NOMO-1 treated with dmso at 0.1 percent for 144 hours (cell line): ENCODE measurements around the gene CCDC82.

ENCODE experiments used
- DNase-seq: peaks from one replicate; lab custom pipeline; 2025; ENCODE audit not compliant: unreplicated experiment; lab: John Stamatoyannopoulos, UW

Gene CCDC82

GRCh38 chr11:96307776-96308140 lies 82.0 kb downstream of the CCDC82 start:
- no peak for DNase-seq

DNA sequence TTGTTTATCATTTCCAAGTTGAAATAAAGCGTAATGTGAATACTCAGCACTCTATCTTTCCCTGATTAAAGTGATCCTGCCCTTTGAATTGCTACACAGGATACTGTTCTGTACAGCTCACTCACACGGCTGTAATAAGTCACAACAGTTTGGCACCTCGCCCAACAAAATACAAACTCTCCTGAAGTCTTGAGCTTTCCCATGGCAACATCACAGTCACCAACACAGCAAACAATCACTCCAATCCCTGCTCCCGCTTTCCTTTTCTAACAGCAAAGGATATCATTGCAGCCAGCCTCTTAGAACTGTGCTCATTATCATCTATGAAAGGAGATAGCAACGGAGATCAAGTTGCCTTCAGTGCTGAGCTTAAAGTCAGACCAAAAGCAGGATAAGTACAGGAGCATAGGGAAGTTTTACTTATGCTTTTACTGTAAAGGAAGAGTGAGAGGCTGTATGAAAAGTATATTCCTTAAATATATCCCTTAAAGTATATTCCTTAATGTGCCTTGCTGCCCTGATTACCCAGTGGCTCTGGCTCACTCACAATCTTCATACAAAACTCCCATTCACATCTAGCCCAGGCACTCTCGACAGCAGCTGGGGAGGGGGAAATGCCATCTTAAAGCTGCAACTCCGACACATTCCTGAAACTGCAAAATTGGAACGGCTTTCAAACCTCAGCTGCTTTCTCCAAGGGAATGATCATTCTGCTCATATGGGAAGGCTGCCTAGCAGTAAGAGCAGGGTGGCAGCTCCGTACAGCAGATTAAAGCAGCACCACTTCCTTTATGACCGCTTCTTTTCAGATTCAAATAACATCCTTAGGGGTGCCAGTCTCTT lies 82.6 kb downstream of the CCDC82 start:
- no peak for DNase-seq

GRCh38 chr11:96306600-96306932 lies 83.1 kb downstream of the CCDC82 start:
- no peak for DNase-seq

- DNase-seq, result no peak
Measured at GRCh38 chr11:96306071-96306470, 83.6 kb downstream of the CCDC82 start.

GRCh38 chr11:96303980-96304379 lies 85.7 kb downstream of the CCDC82 start:
- no peak for DNase-seq

DNA sequence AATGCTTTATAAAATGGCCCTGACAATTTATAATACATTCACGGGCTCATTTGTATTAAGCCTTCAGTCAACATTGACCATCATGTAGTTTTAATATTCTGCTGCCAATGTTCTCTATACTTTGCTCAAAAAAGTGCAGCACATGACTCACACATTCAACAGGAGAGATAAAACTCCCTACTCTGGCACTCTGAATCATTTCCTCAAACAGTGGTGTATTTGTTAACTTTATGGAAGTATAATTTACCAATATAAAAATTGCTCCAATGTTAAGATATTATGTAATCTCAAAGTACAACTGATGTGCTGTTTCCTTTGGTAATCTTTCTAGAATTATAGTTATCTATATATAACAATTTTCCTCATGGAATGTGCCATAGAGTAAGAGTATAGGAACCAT lies 86.6 kb downstream of the CCDC82 start:
- no peak for DNase-seq
